ENCODE results near the gene CCDC149. TPM values are rescaled to one million over a fixed set of nuclear protein-coding genes. Genes with fewer than 3 reads are reported as not detected.

The CCDC149 gene
- total and polyA plus RNA-seq, 2 of the 4 experiments (the other 2 are of a cell fraction) = 6.7 to 7.0 TPM

DNA sequence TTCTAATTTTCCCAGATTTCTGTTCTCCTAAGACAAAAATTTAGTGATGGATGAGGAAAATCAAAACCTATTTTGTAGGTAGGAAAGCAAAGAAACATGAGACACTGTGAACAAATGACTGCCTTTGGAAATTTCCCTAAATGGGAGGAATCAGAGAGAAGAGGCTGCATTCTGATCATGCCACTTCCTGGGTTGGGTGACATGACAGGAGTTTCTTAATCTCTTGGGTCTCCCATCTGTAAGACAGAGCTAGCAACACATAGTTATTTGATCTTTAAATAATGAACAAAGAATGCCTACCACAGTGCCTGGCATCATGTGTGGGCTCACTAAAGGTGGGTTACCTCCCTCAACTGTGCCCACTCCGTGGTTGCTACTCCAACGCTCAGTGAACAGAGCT, 57.1 kb downstream of the CCDC149 start:
- H2AK5ac ChIP-seq (ENCODE audit: low read depth, low read length) = peak overlapping the region; percentile 54; the same call in 1 of the 2 replicates
- no peak overlapping the region for H2AFZ ChIP-seq (replicated peaks; ENCODE audit: low read length, poor library complexity)
- no peak overlapping the region for H3K4me3 ChIP-seq (ENCODE audit: insufficient read depth, low read depth, low read length)
- POLR2A ChIA-PET (ENCODE audit: unreplicated experiment) = no interaction called here
- H3K9me1 ChIP-seq (ENCODE audit: insufficient read depth, low read length) = peaks cover 8% of the 10 kb centered on the region
- CTCF ChIA-PET = interaction anchor here (0.6 kb wide), 1 partner anchor 31 kb away, joined by 5 read pairs; no protein-coding TSS in a partner anchor
- H4K5ac ChIP-seq (ENCODE audit: low read depth, low read length) = no peak overlapping the region
- BruUV-seq (replicated peaks) = no TSS peak
- 0 out of 2 replicates have a peak overlapping the region, but pooled peaks have one; percentile 25 for H4K91ac ChIP-seq (ENCODE audit: insufficient read depth, low read depth, low read length)
- no peak overlapping the region for H2BK5ac ChIP-seq (ENCODE audit: low read depth, low read length, poor library complexity, severe bottlenecking)
- no peaks in the 10 kb centered on the region for H3K36me3 ChIP-seq (ENCODE audit: control insufficient read depth, insufficient read depth, low read length)
- intact Hi-C loops (cut with micrococcal nuclease) = loop anchor here (10.0 kb wide), 1 partner anchor 519 kb away; the partner anchor contains the start of gene ANAPC4
- H3K14ac ChIP-seq (replicated peaks; ENCODE audit: low read depth, low read length) = no peak overlapping the region
- no peaks in the 10 kb centered on the region for H3K27me3 ChIP-seq (ENCODE audit: control insufficient read depth, insufficient read depth, low read length)
- no peaks in the 10 kb centered on the region for H4K20me1 ChIP-seq (ENCODE audit: insufficient read depth, low read length)
- no CpG with 5 or more reads among the region's 2 CpGs for whole genome bisulfite sequencing, 2 experiments (ENCODE audit: extremely low coverage in 2 of 2, insufficient read length in 1 of 2)
- no peak overlapping the region for H3K56ac ChIP-seq (ENCODE audit: extremely low read depth, insufficient read depth, low read length)
- no peak overlapping the region; the same call in 2 of the 3 replicates for H2BK15ac ChIP-seq (ENCODE audit: low read depth, low read length)
- H3K4ac ChIP-seq (ENCODE audit: low read depth, low read length) = peak overlapping the region; percentile 63
- no peak for TF ChIP-seq CEBPB (IDR thresholded peaks at IDR 0.05; ENCODE audit: low read depth, low read length)
- TF ChIP-seq, protein P1, sequence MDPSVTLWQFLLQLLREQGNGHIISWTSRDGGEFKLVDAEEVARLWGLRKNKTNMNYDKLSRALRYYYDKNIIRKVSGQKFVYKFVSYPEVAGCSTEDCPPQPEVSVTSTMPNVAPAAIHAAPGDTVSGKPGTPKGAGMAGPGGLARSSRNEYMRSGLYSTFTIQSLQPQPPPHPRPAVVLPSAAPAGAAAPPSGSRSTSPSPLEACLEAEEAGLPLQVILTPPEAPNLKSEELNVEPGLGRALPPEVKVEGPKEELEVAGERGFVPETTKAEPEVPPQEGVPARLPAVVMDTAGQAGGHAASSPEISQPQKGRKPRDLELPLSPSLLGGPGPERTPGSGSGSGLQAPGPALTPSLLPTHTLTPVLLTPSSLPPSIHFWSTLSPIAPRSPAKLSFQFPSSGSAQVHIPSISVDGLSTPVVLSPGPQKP (IDR thresholded peaks at IDR 0.05; ENCODE audit: borderline replicate concordance, low read depth, low read length) = no peak
- TF ChIP-seq MAZ (IDR thresholded peaks at IDR 0.05; ENCODE audit: borderline replicate concordance, low read depth, low read length) = no peak
- TF ChIP-seq, protein P2, sequence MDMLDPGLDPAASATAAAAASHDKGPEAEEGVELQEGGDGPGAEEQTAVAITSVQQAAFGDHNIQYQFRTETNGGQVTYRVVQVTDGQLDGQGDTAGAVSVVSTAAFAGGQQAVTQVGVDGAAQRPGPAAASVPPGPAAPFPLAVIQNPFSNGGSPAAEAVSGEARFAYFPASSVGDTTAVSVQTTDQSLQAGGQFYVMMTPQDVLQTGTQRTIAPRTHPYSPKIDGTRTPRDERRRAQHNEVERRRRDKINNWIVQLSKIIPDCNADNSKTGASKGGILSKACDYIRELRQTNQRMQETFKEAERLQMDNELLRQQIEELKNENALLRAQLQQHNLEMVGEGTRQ (IDR thresholded peaks at IDR 0.05; ENCODE audit: low read depth, low read length) = no peak
- no peak for TF ChIP-seq MAFK (IDR thresholded peaks at IDR 0.05; ENCODE audit: low read depth, low read length)
- TF ChIP-seq POLR2A (IDR thresholded peaks at IDR 0.05; ENCODE audit: low read depth, low read length) = no peak
- TF ChIP-seq RCOR1 (IDR thresholded peaks at IDR 0.05; ENCODE audit: insufficient replicate concordance, low read length) = no peak
- no peak for TF ChIP-seq RFX5 (IDR thresholded peaks at IDR 0.05; ENCODE audit: low read depth, low read length)
- no peak for TF ChIP-seq MXI1 (IDR thresholded peaks at IDR 0.05; ENCODE audit: borderline replicate concordance, low read depth, low read length)
- TF ChIP-seq RAD21 (IDR thresholded peaks at IDR 0.05; ENCODE audit: low read length) = no peak
- no peak for TF ChIP-seq CHD1 (IDR thresholded peaks at IDR 0.05; ENCODE audit: low read depth, low read length)
- TF ChIP-seq, protein P3, sequence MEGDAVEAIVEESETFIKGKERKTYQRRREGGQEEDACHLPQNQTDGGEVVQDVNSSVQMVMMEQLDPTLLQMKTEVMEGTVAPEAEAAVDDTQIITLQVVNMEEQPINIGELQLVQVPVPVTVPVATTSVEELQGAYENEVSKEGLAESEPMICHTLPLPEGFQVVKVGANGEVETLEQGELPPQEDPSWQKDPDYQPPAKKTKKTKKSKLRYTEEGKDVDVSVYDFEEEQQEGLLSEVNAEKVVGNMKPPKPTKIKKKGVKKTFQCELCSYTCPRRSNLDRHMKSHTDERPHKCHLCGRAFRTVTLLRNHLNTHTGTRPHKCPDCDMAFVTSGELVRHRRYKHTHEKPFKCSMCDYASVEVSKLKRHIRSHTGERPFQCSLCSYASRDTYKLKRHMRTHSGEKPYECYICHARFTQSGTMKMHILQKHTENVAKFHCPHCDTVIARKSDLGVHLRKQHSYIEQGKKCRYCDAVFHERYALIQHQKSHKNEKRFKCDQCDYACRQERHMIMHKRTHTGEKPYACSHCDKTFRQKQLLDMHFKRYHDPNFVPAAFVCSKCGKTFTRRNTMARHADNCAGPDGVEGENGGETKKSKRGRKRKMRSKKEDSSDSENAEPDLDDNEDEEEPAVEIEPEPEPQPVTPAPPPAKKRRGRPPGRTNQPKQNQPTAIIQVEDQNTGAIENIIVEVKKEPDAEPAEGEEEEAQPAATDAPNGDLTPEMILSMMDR (conservative IDR thresholded peaks at IDR 0.05; ENCODE audit: low read depth, low read length) = no peak
- no peak for TF ChIP-seq SMC3 (IDR thresholded peaks at IDR 0.05; ENCODE audit: low read depth, low read length)
- TF ChIP-seq FOS (IDR thresholded peaks at IDR 0.05; ENCODE audit: low read depth, low read length) = no peak
- no peak for TF ChIP-seq BHLHE40 (IDR thresholded peaks at IDR 0.05; ENCODE audit: low read depth, low read length)
- TF ChIP-seq NFE2L2 (IDR thresholded peaks at IDR 0.05; ENCODE audit: low read depth, low read length) = no peak
- no peak overlapping the region for H3K4me2 ChIP-seq (ENCODE audit: low read depth, low read length)
- DNase-seq = no peak
- H3K23ac ChIP-seq (ENCODE audit: low read depth, low read length) = peak overlapping the region; percentile 35; the same call in 1 of the 2 replicates
- no peaks in the 10 kb centered on the region for H3K9me3 ChIP-seq (ENCODE audit: control insufficient read depth, insufficient read depth, low read length)
- dilution Hi-C loops (cut with HindIII; ENCODE audit: low sequenced_read_pairs, unreplicated experiment) = no loop called here
- no peak overlapping the region for H3K9ac ChIP-seq (ENCODE audit: low read depth, low read length)
- peak overlapping the region; percentile 30; the same call in 1 of the 2 replicates for H2BK120ac ChIP-seq (ENCODE audit: low read depth, low read length)
- no peak overlapping the region for H3K27ac ChIP-seq (ENCODE audit: insufficient read depth, low read length)
- no peak overlapping the region for H2AK9ac ChIP-seq (replicated peaks; ENCODE audit: low read depth, low read length, poor library complexity)
- in situ Hi-C loops (cut with MboI; ENCODE audit: low sequenced_read_pairs) = no loop called here
- ATAC-seq (ENCODE audit: low read depth) = no peak
- H3K18ac ChIP-seq (ENCODE audit: low read depth, low read length) = peak overlapping the region; percentile 41; the same call in 1 of the 2 replicates
- H4K8ac ChIP-seq (ENCODE audit: low read depth in 2 of 2, low read length in 2 of 2) = 0 out of 4 replicates have a peak overlapping the region, but pooled peaks of 1 of the 2 experiments have one; percentile 1
- H2BK20ac ChIP-seq (ENCODE audit: low read depth, low read length) = no peak overlapping the region
- H3K79me1 ChIP-seq (ENCODE audit: low read depth in 1 of 2, low read length in 2 of 2) = peaks cover 0 to 11% of the 10 kb centered on the region in 2 experiments; a peak in 1 of 4 replicates
- H3K4me1 ChIP-seq (ENCODE audit: control insufficient read depth, insufficient read depth, low read length) = peaks cover 15% of the 10 kb centered on the region

Data from IMR-90 (cell line).